ENCODE results near the gene ACO2.
"Not testable (repeated sequence)": the region's sequence is repeated elsewhere in the genome, so short reads cannot be mapped to it uniquely, and the experiment has no call there.

ACO2 gene

DNA sequence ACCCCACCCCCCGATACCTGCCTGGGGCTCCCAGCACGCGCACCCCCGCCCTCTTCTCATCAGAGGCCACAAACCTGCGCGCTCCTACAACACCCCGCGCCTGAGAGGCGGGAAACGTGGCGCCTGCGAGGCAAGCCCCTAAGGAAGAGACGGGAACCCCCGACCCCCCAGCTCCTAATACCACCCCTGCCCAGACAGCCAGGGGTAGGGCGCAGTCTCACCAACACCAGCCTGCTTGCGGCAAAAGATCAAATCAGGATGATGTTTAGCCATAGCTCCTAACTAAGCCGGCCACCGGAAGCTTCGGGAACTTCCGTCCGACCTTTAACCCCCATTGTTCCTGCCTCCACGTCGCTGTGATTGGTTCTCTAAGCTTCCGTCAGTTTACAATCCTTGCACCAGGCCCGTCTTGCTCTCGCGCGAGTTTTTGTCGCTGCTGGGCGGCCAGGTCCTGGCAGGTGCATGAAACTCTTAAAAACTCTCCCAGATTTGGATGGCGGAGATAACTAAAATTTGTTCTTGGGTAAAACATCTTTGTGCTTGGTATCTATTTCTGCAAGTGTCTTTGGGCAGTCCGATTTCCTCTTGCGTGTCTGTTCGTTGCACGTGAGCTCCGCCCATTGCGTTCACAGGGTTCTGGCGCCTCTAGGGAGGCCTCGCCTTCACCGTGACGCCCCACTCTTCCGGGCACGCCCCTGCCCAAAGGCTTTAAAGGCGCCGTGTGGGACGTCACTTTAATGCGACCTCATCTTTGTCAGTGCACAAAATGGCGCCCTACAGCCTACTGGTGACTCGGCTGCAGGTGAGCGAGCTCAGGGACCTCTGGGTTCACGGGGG lies at the start of gene ACO2, which contains the start of gene PHF5A:
ACO2 (plus strand) TSS at position 737 of the 837 bp plus-strand sequence; CDS start at position 767, 30 bp downstream.
PHF5A (minus strand) TSS at position 312 of the 837 bp plus-strand sequence; CDS start at position 273, 39 bp downstream.
- DNase-seq, result peak; percentile 93 to 97 (median 96)

DNA sequence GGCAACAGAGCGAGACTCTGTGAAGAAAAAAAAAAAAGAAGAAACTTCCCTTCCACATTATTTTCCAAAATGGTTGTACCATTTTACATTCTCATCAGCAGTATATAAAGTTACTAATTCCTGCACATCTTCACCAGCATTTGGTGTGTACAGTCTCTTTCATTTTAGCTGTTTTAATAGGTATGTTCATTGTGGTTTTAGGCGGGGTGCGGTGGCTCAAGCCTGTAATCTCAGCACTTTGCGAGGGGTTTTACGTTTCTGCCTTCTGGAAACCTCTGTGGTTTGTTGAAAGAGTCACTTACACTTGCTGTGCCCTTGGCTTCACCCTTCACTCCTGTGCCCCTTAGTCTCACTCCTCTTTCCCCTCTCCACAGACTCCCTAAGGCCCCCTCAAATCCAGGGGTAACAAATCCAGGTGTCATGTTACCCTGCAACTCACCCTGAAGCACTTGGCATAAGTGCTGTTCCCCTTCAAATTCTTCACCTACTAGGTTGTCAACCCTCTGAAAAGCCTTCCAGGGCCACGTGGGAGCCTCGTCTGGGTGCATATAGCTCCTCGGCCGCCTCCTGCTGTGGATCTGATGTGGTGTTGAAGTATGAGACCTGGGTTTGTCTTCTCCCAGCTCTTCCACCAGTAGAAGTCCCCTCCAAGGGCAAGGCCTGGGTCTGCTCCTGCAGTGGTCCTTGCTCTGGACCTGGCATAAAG lies 43.1 kb upstream of the ACO2 start:
- DNase-seq, result no peak

DNA sequence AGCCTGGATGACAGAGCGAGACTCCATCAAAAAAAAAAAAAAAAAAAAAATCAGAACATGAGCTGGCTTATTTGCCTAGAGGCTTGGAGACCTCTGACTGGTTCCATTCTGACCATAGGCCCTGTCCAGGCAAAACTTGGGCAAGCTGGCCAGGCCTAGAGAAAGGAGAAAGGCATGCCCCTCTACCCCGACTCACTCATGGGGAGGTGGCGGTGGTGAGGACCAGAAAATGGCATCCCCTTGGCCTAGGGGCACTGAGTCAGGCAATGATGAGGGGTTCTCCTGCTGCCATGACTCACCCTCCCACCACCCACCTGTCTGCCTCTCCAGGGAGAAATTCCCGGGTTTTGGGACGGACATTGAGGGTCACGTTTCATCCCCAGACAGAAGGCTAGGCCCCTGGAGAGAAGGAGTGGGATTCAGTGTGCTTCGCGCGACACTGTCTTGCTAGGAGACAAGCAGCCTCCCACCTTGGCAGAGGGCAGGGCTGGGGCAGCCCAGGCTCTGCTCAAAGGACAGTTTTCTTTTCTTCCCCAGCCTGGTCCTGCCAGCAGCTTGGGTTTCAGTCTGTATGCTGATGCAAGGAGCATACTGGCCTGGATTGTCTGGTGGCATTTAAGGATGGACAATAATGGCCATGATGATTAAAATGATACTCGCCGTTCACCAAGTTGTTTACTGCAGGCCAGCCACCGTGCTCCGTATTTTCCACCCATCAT lies 39.5 kb upstream of the ACO2 start:
- no peak for DNase-seq

DNA sequence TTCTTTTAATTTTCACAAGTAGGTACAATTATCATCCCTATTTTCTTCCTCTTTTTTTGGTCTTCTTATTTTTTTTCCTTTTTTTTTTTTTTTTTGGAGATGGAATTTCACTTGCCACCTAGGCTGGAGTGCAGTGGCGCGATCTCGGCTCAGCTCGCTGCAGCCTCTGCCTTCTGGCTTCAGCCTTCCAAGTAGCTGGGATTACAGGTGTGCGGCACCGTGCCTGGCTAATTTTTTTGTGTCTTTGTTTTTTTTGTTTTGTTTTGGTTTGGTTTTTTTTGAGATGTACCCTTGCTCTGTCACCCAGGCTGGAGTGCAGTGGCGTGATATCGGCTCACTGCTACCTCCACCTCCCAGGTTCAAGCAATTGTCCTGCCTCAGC lies 39.0 kb upstream of the ACO2 start:
- DNase-seq, result no peak

DNA sequence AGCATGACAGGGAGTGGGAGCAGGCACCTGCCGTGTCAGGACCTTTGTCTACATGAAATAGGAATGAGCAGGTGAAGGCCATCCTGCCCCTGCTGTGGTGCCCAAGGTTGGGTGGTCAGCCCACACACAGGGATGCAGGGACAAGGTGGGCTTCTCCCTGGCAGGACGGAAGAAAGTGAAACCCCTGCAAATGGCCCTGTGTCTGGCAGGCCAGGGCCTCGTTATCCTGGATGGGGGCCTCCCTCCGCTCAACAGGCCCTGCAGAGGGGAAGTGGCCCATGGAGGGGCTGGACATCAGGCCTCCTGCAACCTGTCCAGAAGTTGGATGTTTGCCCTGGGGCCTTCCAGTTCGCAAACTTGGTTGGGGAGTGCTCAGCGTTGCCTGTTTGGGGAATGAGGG lies 37.3 kb upstream of the ACO2 start:
- DNase-seq, result no peak

DNA sequence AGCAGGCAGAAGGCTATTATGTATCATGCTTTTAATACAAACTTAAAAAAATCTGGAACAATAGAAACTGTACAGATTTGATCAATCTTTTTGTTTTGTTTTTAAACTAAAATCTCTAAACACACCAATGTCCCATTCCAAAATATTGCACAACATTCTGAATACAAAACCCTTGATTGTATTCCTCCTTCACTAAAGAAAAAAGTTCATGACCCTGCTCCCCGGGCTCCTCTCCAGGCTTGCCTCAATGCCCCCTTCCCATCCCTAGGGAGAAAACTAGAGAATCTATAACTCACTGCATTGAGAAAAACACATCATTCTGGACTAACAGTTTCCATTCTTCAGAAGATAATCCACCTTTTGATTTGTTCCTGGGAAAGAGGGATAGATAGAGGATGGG lies 35.4 kb upstream of the ACO2 start:
- not testable (repeated sequence) for DNase-seq

DNA sequence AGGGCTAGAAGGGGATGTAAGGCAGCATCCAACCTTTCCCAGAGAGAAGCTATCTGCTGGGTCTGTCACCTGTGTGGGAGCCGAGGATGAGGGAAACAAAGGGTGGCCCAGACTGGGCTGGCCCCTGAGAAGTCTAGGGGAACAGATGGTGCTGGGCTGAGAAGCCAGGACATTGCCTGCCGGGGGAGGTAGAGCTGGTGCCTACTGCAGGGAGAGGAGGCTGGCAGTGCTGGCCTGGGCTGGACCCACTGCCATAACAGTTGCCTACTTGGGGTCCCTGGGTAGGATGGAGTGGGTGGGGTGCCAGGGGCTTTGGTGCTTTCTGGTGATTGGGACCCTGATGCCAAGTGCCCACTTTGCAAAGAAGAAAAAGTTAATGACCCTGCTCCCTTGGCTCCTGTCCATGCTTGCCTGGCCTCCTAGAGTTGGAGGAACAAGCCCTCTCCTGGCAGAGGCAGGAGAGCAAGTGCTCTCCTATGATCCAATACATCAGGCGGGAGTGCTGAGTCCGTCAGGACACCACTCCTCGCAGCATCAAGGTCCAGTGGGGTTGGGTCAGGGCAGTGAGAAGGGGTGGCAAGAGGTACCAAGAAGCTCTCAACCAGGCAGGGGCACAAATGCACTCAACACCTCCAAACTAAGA lies 34.4 kb upstream of the ACO2 start:
- not testable (repeated sequence) for DNase-seq

- no peak for DNase-seq
These were observed 33.4 kb upstream of the ACO2 start for GRCh38 chr22:41435560-41435959.

- DNase-seq, result no peak
These were observed 32.4 kb upstream of the ACO2 start for GRCh38 chr22:41436322-41437113.

- no peak for DNase-seq
These were observed 31.7 kb upstream of the ACO2 start for GRCh38 chr22:41437198-41437597.

- not testable (repeated sequence) for DNase-seq
These were observed 28.4 kb upstream of the ACO2 start for GRCh38 chr22:41440511-41440910.

DNA sequence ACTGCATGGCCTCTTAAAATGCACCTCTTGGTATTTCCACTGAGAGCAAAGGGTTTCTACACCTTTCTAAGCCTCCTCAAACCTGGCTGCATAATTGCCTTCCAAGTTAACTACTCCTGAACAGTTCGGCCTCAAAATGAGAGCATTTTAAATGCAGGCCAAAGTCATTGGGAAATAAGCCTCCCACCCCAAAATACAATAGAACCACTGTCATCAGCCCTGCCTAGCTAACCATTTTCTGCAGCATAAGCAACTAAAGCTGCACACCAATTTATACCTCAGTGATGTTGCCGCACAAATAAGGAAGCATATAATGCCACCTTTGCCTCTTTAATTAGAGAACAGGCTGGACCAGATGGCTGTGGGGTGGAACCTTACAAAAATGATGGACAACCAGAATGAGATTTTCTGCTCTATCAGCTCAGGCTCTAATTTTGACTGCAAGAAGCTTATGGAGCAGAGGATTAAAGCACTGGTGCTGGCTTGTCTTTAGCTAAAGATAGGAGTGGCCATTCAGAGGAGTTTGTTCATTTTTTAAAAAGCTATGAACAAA lies 26.6 kb upstream of the ACO2 start:
- no peak for DNase-seq

GRCh38 chr22:41444360-41445128 lies 24.4 kb upstream of the ACO2 start:
- peak; percentile 40 to 68 (median 57) for DNase-seq

- DNase-seq, result no peak
These were observed 23.5 kb upstream of the ACO2 start for GRCh38 chr22:41445129-41446056.

DNA sequence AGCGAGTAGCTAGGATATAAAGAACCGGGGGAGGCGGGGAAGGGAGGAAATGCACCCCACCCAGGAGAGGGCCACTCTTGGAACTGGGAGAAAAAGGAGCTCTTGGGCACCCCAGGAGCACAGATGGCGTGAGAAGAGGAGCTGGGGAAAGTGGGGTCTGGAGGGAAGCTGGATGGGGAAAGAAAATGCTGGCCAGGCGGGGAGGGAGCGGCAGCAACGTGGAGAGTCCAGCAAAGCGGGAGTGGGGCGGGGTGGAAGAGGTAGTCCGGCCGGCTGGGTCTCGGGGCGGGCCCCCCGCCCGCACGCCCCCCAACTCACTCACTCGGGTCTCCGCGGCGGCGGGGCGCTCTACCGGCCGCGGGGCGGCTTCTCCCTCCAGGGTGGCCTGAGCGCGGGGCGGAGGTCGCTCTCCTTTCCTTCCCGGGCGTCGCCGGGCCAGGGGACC lies 22.8 kb upstream of the ACO2 start:
- DNase-seq, result no peak

- peak; percentile 88 to 92 (median 89) for DNase-seq
These were observed 22.1 kb upstream of the ACO2 start, which contains the start of gene TOB2 for GRCh38 chr22:41446639-41447434. Gene TOB2, minus strand, starts transcription at chr22:41446801. Its CDS starts 9,456 bp downstream, at chr22:41437345.

GRCh38 chr22:41447435-41448188 lies 21.3 kb upstream of the ACO2 start:
- peak; percentile 27 to 46 (median 44) for DNase-seq
